PC-9 (cell line): ENCODE results near the gene PPP1R16B. TPM values are rescaled to one million over a fixed set of nuclear protein-coding genes. Genes with fewer than 3 reads are reported as not detected.

Source experiments
- BruUV-seq: library from RNA; stranded (reverse); fragments of 400-500 nt; replicated peaks from 2 replicates; lab custom pipeline; 2021; lab: Mats Ljungman, UMichigan
- CTCF ChIA-PET: fragments of 300-600 bp; sonication (Branson Sonifier 250); formaldehyde crosslinking; loops from one replicate; lab custom pipeline; 2022; ENCODE audit warnings: antibody characterized with exemption; lab: Charles Lee
- POLR2A ChIA-PET: fragments of 300-600 bp; sonication (Branson Sonifier 250); formaldehyde crosslinking; loops from one replicate; lab custom pipeline; 2022; ENCODE audit warnings: antibody characterized with exemption; ENCODE audit not compliant: unreplicated experiment; lab: Charles Lee
- DNase-seq, 2 experiments: peaks; one replicate each; pipeline versions ENCODE4 v3.0.0 to v3.0.0-alpha.2; 2015 to 2022; ENCODE audit warnings: mixed read lengths in 1 of 2
- H2AFZ ChIP-seq: fragments of 200-600 bp; sonication (generic); 2 replicates; pipeline ENCODE4 v1.8.1; 2017; ENCODE audit warnings: antibody characterized with exemption
- H3F3A ChIP-seq: fragments of 200-600 bp; sonication (generic); 2 replicates; pipeline ENCODE4 v1.8.1; 2017; ENCODE audit warnings: antibody characterized with exemption, mild to moderate bottlenecking, low read depth; ENCODE audit not compliant: insufficient read depth
- H3K27ac ChIP-seq: fragments of 200-600 bp; sonication (generic); 2 replicates; pipeline ENCODE4 v1.6.1; 2016; ENCODE audit warnings: mixed run types
- H3K27me3 ChIP-seq: fragments of 200-600 bp; sonication (generic); 2 replicates; pipeline ENCODE4 v1.6.1; 2016; ENCODE audit warnings: low read depth, mixed run types; ENCODE audit not compliant: insufficient read depth
- H3K36me3 ChIP-seq: fragments of 200-600 bp; sonication (generic); 2 replicates; pipeline ENCODE4 v1.6.1; 2016; ENCODE audit warnings: low read depth, mixed run types
- H3K4me1 ChIP-seq: fragments of 200-600 bp; sonication (generic); replicated peaks from 2 replicates; pipeline ENCODE4 v1.6.1; 2016; ENCODE audit warnings: mixed run types; ENCODE audit not compliant: insufficient read depth
- H3K4me2 ChIP-seq: fragments of 200-600 bp; sonication (generic); 2 replicates; pipeline ENCODE4 v1.6.1; 2017; ENCODE audit warnings: mixed run types
- H3K4me3 ChIP-seq: fragments of 200-600 bp; sonication (generic); 2 replicates; pipeline ENCODE4 v1.6.1; 2016; ENCODE audit warnings: mixed run types
- H3K79me2 ChIP-seq: fragments of 200-600 bp; sonication (generic); 2 replicates; pipeline ENCODE4 v1.6.1; 2017; ENCODE audit warnings: low read depth, mixed run types
- H3K9me2 ChIP-seq: fragments of 200-600 bp; sonication (generic); 2 replicates; pipeline ENCODE4 v1.8.1; 2017; ENCODE audit warnings: mild to moderate bottlenecking; ENCODE audit not compliant: insufficient read depth
- H3K9me3 ChIP-seq: fragments of 200-600 bp; sonication (generic); 2 replicates; pipeline ENCODE4 v1.8.1; 2016; ENCODE audit warnings: low read depth; ENCODE audit not compliant: insufficient read depth
- H4K20me1 ChIP-seq: fragments of 200-600 bp; sonication (generic); 2 replicates; pipeline ENCODE4 v1.8.1; 2017; ENCODE audit not compliant: insufficient read depth
- EZH2 ChIP-seq: fragments of 200-600 bp; sonication (generic); IDR thresholded peaks from 2 replicates; pipeline ENCODE4 v1.8.0; 2017; ENCODE audit warnings: antibody characterized with exemption, low read depth
- intact Hi-C: fragments of 100-400 bp; cut with micrococcal nuclease; formaldehyde crosslinking; loops from one replicate; pipeline ENCODE4 v1.10.0; 2022; ENCODE audit not compliant: unreplicated experiment
- total RNA-seq: library from RNA; stranded (reverse); gene quantifications from 2 replicates; pipeline ENCODE4 v1.2.3, GENCODE V29; 2021
- TF ChIP-seq, protein P1 (sequence below): fragments of 200-600 bp; sonication (generic); conservative IDR thresholded peaks from 2 replicates; pipeline ENCODE4 v1.6.1; 2017; ENCODE audit warnings: mixed run types, antibody characterized with exemption, mild to moderate bottlenecking, moderate library complexity

PPP1R16B gene
- total RNA-seq, 1 experiment from 2014 or later, result not detected

GRCh38 chr20:38829296-38829875, 23.9 kb downstream of the PPP1R16B start:
- no peaks in the 10 kb centered on the region for H3K36me3 ChIP-seq
- no peak overlapping the region for H2AFZ ChIP-seq
- H3K9me2 ChIP-seq, result no peaks in the 10 kb centered on the region
- H3K9me3 ChIP-seq, result no peaks in the 10 kb centered on the region
- DNase-seq, result no peak
- POLR2A ChIA-PET, result no interaction called here
- BruUV-seq, result no TSS peak
- no peaks in the 10 kb centered on the region for H4K20me1 ChIP-seq
- intact Hi-C loops, result loop anchor here (5.0 kb wide), 1 partner anchor 37 kb away; no protein-coding TSS in a partner anchor
- TF ChIP-seq, protein P1, sequence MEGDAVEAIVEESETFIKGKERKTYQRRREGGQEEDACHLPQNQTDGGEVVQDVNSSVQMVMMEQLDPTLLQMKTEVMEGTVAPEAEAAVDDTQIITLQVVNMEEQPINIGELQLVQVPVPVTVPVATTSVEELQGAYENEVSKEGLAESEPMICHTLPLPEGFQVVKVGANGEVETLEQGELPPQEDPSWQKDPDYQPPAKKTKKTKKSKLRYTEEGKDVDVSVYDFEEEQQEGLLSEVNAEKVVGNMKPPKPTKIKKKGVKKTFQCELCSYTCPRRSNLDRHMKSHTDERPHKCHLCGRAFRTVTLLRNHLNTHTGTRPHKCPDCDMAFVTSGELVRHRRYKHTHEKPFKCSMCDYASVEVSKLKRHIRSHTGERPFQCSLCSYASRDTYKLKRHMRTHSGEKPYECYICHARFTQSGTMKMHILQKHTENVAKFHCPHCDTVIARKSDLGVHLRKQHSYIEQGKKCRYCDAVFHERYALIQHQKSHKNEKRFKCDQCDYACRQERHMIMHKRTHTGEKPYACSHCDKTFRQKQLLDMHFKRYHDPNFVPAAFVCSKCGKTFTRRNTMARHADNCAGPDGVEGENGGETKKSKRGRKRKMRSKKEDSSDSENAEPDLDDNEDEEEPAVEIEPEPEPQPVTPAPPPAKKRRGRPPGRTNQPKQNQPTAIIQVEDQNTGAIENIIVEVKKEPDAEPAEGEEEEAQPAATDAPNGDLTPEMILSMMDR, result no peak
- TF ChIP-seq EZH2, result no peak
- H3K4me1 ChIP-seq, result peaks cover 46% of the 10 kb centered on the region
- no peaks in the 10 kb centered on the region for H3K27me3 ChIP-seq
- no peak overlapping the region for H3K4me3 ChIP-seq
- H3K27ac ChIP-seq, result no peak overlapping the region
- no peaks in the 10 kb centered on the region for H3K79me2 ChIP-seq
- CTCF ChIA-PET, result no interaction called here
- H3F3A ChIP-seq, result peaks cover 15% of the 10 kb centered on the region; the same call in 1 of the 2 replicates
- H3K4me2 ChIP-seq, result no peak overlapping the region

- TF ChIP-seq, protein P1, result no peak
- TF ChIP-seq EZH2, result no peak
- Histone ChIP-seq H3K4me1 (peaks cover 40% of the 10 kb centered on the region), H3K4me3 (no peak overlapping the region), H3K79me2 (no peaks in the 10 kb centered on the region), H3K9me3 (no peaks in the 10 kb centered on the region), H3F3A (peaks cover 15% of the 10 kb centered on the region; the same call in 1 of the 2 replicates), H3K36me3 (no peaks in the 10 kb centered on the region), H3K9me2 (no peaks in the 10 kb centered on the region), H4K20me1 (no peaks in the 10 kb centered on the region), H3K27me3 (no peaks in the 10 kb centered on the region), H2AFZ (no peak overlapping the region), H3K4me2 (no peak overlapping the region), H3K27ac (no peak overlapping the region)
- CTCF ChIA-PET, result no interaction called here
- no TSS peak for BruUV-seq
- intact Hi-C loops, result no loop called here
- POLR2A ChIA-PET, result no interaction called here
- DNase-seq, result no peak
Observed at GRCh38 chr20:38830356-38830755, 24.9 kb downstream of the PPP1R16B start.

GRCh38 chr20:38831049-38831691, 25.7 kb downstream of the PPP1R16B start:
- Histone ChIP-seq H3F3A (peaks cover 15% of the 10 kb centered on the region; the same call in 1 of the 2 replicates), H2AFZ (no peak overlapping the region), H3K27me3 (no peaks in the 10 kb centered on the region), H3K4me3 (no peak overlapping the region), H4K20me1 (no peaks in the 10 kb centered on the region), H3K4me1 (peaks cover 32% of the 10 kb centered on the region), H3K4me2 (no peak overlapping the region), H3K9me2 (no peaks in the 10 kb centered on the region), H3K36me3 (no peaks in the 10 kb centered on the region), H3K27ac (no peak overlapping the region), H3K9me3 (no peaks in the 10 kb centered on the region), H3K79me2 (no peaks in the 10 kb centered on the region)
- no peak for DNase-seq
- ChIA-PET CTCF (no interaction called here), POLR2A (no interaction called here)
- TF ChIP-seq, protein P1, result no peak
- no peak for TF ChIP-seq EZH2
- intact Hi-C loops, result no loop called here
- no TSS peak for BruUV-seq
